Neuronal stem cell (in vitro differentiated cells): ENCODE measurements around the gene FGF22.

Source experiments
- DNase-seq: peaks from one replicate; pipeline ENCODE4 v3.0.0-alpha.2; 2013; ENCODE audit warnings: low spot score
- H2AFZ ChIP-seq: one replicate; pipeline ENCODE4 v1.6.1; 2013; ENCODE audit warnings: mild to moderate bottlenecking, low read length, inconsistent platforms
- H2AK5ac ChIP-seq: 2 replicates; pipeline ENCODE4 v1.6.1; 2013; ENCODE audit warnings: low read depth, mild to moderate bottlenecking, inconsistent platforms, low read length, moderate library complexity, mixed read lengths
- H2BK120ac ChIP-seq: 2 replicates; pipeline ENCODE4 v1.6.1; 2013; ENCODE audit warnings: low read depth, mild to moderate bottlenecking, inconsistent platforms, low read length, moderate library complexity, mixed read lengths
- H2BK12ac ChIP-seq: one replicate; pipeline ENCODE4 v1.6.1; 2013; ENCODE audit warnings: low read length, inconsistent platforms
- H2BK15ac ChIP-seq: 2 replicates; pipeline ENCODE4 v1.6.1; 2013; ENCODE audit warnings: mild to moderate bottlenecking, low read length, inconsistent platforms, mixed read lengths
- H2BK5ac ChIP-seq: one replicate; pipeline ENCODE4 v1.6.1; 2013; ENCODE audit warnings: inconsistent platforms, mild to moderate bottlenecking, low read length, moderate library complexity
- H3K14ac ChIP-seq: one replicate; pipeline ENCODE4 v1.6.1; 2013; ENCODE audit warnings: low read length, inconsistent platforms
- H3K18ac ChIP-seq: 2 replicates; pipeline ENCODE4 v1.6.1; 2013; ENCODE audit warnings: low read length, inconsistent platforms
- H3K23ac ChIP-seq: 2 replicates; pipeline ENCODE4 v1.6.1; 2013; ENCODE audit warnings: low read depth, mild to moderate bottlenecking, mixed read lengths, low read length, inconsistent platforms; ENCODE audit not compliant: poor library complexity
- H3K27ac ChIP-seq: replicated peaks from 3 replicates; pipeline ENCODE4 v1.5.1; 2013; ENCODE audit warnings: low read length, inconsistent platforms
- H3K27me3 ChIP-seq, 3 experiments: 2 replicates each; pipeline ENCODE4 v1.6.1; 2013; ENCODE audit warnings: low read length in 3 of 3, mild to moderate bottlenecking in 2 of 3, inconsistent platforms in 1 of 3, low read depth in 1 of 3, mixed read lengths in 1 of 3, moderate library complexity in 1 of 3; ENCODE audit not compliant: control insufficient read depth in 3 of 3, insufficient read depth in 3 of 3
- H3K36me3 ChIP-seq, 2 donors: replicated peaks in 1 of 2; 2 replicates each; pipeline ENCODE4 v1.6.1; 2013; ENCODE audit warnings: low read length in 2 of 2; ENCODE audit not compliant: control insufficient read depth in 2 of 2, insufficient read depth in 2 of 2
- H3K4ac ChIP-seq: 2 replicates; pipeline ENCODE4 v1.6.1; 2013; ENCODE audit warnings: inconsistent platforms, mild to moderate bottlenecking, low read length, moderate library complexity
- H3K4me1 ChIP-seq, 2 donors: 1 replicate in 1 of 2; 2 replicates in 1 of 2; pipeline ENCODE4 v1.6.1; 2013; ENCODE audit warnings: low read length in 2 of 2, low read depth in 1 of 2; ENCODE audit not compliant: control insufficient read depth in 2 of 2, insufficient read depth in 1 of 2
- H3K4me2 ChIP-seq: one replicate; pipeline ENCODE4 v1.6.1; 2013; ENCODE audit warnings: mild to moderate bottlenecking, low read length, inconsistent platforms; ENCODE audit not compliant: insufficient read depth, poor library complexity, severe bottlenecking
- H3K4me3 ChIP-seq, 2 donors: 2 replicates each; pipeline ENCODE4 v1.5.1; 2013; ENCODE audit warnings: low read length in 2 of 2, mild to moderate bottlenecking in 2 of 2, inconsistent platforms in 1 of 2, moderate library complexity in 1 of 2
- H3K79me1 ChIP-seq: one replicate; pipeline ENCODE4 v1.6.1; 2013; ENCODE audit warnings: low read depth, mild to moderate bottlenecking, inconsistent platforms, low read length, moderate library complexity
- H3K9ac ChIP-seq: one replicate; pipeline ENCODE4 v1.6.1; 2013; ENCODE audit warnings: mild to moderate bottlenecking, low read depth, low read length, inconsistent platforms; ENCODE audit not compliant: poor library complexity
- H3K9me3 ChIP-seq, 2 donors: replicated peaks in 1 of 2; 2 replicates each; pipeline versions ENCODE3 to v1.6.1; 2013; ENCODE audit warnings: low read length in 2 of 2, mild to moderate bottlenecking in 2 of 2, inconsistent platforms in 1 of 2, low read depth in 1 of 2, mixed read lengths in 1 of 2, moderate library complexity in 1 of 2; ENCODE audit not compliant: control insufficient read depth in 2 of 2, insufficient read depth in 1 of 2
- H4K8ac ChIP-seq: one replicate; pipeline ENCODE4 v1.6.1; 2013; ENCODE audit warnings: low read depth, mild to moderate bottlenecking, inconsistent platforms, low read length, moderate library complexity
- H4K91ac ChIP-seq: one replicate; pipeline ENCODE4 v1.6.1; 2013; ENCODE audit warnings: low read length, low read depth, mild to moderate bottlenecking, inconsistent platforms; ENCODE audit not compliant: poor library complexity
- WGBS, 2 donors: extraction: QIAGEN DNeasy Blood & Tissue Kit; methylation state at CpG; one replicate each; pipeline ENCODE4 v1.1.7; 2013; ENCODE audit warnings: missing lambda C conversion rate in 2 of 2, mixed read lengths in 1 of 2; ENCODE audit not compliant: insufficient read length in 2 of 2, insufficient replicate concordance in 1 of 2; ENCODE audit errors: extremely low coverage in 2 of 2; 5-methylcytosine and 5-hydroxymethylcytosine counted together

Gene FGF22

DNA sequence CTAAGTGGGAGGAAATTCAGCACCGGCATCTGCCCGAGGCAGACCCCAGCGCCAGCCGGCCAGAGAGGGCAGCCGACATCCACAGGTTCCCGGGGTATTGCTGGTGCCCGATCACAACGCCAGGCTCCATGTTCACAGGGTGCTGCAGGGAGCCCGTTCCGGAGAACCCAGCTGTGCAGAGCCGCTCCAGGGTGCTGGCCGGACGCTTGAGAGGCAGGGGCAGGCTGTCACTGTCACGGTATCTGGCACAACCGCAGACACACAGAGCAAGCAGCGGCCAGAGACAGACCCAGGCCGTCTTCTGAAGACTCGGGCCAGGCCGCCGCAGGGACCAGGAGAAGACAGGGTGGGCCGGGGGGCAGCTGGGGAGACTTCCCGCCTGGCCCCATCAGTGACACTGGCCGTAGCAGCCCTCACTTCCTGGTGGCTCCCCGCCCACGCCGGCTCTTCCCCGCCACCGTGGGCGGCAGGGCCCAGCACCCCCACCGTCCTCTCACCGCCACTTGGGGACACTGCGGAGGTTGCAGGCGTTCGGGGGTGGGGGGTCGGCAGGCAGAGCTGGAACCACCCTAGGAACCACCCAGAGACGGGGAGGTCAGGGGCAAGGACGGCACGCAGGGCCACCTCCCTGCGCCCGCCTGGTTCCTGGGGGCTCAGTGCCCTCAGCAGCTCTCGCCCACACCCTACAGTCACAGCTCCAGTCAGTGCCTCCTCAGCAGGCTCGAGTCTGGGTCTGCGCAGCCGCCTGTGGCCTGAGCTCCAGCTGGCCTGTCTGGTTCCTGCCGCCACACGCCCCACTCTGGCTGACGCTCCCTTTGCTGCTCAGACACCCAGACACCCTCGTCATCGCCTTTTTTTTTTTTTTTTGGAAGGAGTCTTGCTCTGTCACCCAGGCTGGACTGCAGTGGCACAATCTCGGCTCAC lies 19.5 kb downstream of the FGF22 start:
- Histone ChIP-seq H3K4ac (no peak overlapping the region), H2AK5ac (no peak overlapping the region), H3K4me3 (no peak overlapping the region), H2BK15ac (no peak overlapping the region), H4K8ac (no peak overlapping the region), H3K4me1 (peaks cover 12 to 13% of the 10 kb centered on the region in 2 donors), H3K27me3 (no peaks in the 10 kb centered on the region), H2AFZ (no peak overlapping the region), H3K4me2 (no peak overlapping the region), H2BK5ac (no peak overlapping the region), H3K27ac (no peak overlapping the region), H3K79me1 (peaks cover 61% of the 10 kb centered on the region), H3K23ac (peak overlapping the region; percentile 43), H2BK120ac (no peak overlapping the region), H2BK12ac (no peak overlapping the region), H3K9ac (peak overlapping the region; percentile 70), H3K36me3 (peaks cover 4 to 27% of the 10 kb centered on the region in 2 donors), H3K9me3 (peaks cover 4 to 5% of the 10 kb centered on the region in 2 donors), H4K91ac (no peak overlapping the region), H3K18ac (no peak overlapping the region), H3K14ac (no peak overlapping the region)
- no peak for DNase-seq
- no CpG with 5 or more reads among the region's 50 CpGs for WGBS, 2 donors

DNA sequence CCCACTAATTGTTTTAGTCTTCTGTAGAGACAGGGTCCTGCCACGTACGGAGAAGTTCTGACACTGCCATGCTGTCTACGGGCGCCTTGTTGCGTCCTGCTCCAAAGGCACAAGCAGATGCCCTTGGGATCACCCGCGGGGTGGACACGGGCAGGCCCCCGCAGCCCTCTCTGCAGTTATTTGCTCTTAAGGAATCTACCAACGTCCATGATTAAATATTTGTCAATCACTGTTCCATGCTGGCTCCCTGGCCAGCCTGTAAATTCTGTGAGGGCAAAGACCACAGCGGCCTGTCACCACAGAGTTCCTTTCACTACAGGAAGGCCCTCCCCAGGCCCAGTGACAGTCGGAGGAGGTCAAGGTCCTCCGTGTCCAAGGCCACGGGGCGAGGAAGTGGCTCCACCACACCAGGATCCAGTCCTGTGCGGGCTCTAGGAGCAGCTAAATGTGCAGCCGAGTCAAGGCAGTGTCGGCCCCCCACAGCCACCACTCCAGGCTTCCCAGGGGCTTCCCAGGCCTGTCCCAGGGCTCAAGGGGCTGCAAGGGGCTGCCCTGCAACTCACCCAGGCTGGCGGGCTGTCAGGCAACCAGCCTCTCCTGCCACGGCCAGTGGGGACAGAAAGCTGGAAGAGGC lies 21.2 kb downstream of the FGF22 start:
- Histone ChIP-seq H3K4me1 (peaks cover 14 to 16% of the 10 kb centered on the region in 2 donors), H3K9ac (peak overlapping the region; percentile 87), H3K9me3 (peaks cover 5 to 6% of the 10 kb centered on the region in 2 donors), H2BK120ac (no peak overlapping the region), H3K14ac (no peak overlapping the region), H3K4me3 (peak overlapping the region in 1 of 2 donors; percentile 71), H2AFZ (no peak overlapping the region), H2BK12ac (no peak overlapping the region), H3K36me3 (peaks cover 3 to 16% of the 10 kb centered on the region in 2 donors), H3K27ac (no peak overlapping the region), H2BK15ac (no peak overlapping the region), H3K79me1 (peaks cover 55% of the 10 kb centered on the region), H3K27me3 (peaks cover 0 to 2% (median 0%) of the 10 kb centered on the region in 3 experiments), H3K4me2 (no peak overlapping the region), H2BK5ac (peak overlapping the region; percentile 54), H2AK5ac (no peak overlapping the region), H3K23ac (no peak overlapping the region), H4K8ac (no peak overlapping the region), H3K18ac (no peak overlapping the region), H4K91ac (no peak overlapping the region), H3K4ac (peak overlapping the region; percentile 10)
- DNase-seq, result no peak
- no CpG with 5 or more reads among the region's 20 CpGs for WGBS, 2 donors

DNA sequence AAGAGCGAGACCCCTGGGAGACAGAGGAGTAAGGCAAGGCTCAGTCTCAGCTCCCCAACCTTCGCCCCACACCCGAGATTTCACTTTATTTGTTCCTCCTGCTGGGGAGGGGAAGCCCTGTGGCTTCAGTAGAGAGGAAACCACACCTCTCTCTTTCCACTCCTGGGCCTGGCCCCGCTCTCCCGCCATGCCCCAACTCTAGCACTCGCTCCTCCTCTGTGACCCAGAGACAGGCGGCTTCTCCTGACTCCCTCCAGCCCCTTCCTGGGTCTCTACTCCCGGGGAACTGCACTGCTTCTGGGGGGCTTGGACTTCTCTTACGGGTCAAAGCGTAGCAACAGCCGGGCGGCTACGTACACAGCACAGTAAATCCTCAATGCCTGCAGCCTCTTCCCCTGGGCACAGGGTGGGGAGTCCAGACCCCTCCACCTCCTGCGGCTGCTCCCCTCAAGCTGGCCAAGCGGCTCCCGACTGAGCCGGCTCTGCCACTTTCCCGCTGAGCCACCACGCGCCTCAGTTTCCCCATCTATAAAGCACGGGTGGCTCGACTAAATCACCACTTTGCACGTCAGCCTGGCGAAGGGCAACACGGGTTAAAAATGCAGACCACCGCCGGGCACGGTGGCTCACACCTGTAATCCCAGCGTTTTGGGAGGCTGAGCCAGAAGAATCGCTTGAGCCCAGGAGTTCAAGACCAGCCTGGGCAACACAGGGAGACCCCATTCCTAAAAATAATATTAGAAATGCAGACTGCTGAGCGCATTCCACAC lies 21.9 kb downstream of the FGF22 start:
- Histone ChIP-seq H3K4ac (no peak overlapping the region), H2AK5ac (peak overlapping the region; percentile 87), H2BK120ac (no peak overlapping the region), H2BK15ac (no peak overlapping the region), H3K4me2 (peak overlapping the region; percentile 92), H3K27me3 (peaks cover 0 to 2% (median 0%) of the 10 kb centered on the region in 3 experiments), H3K18ac (no peak overlapping the region), H4K91ac (no peak overlapping the region), H4K8ac (no peak overlapping the region), H3K9me3 (peaks cover 5 to 6% of the 10 kb centered on the region in 2 donors), H3K14ac (no peak overlapping the region), H3K9ac (peak overlapping the region; percentile 87), H2AFZ (no peak overlapping the region), H3K4me3 (peak overlapping the region; percentile 71 to 95), H2BK5ac (peak overlapping the region; percentile 54), H3K79me1 (peaks cover 53% of the 10 kb centered on the region), H3K23ac (peak overlapping the region; percentile 58), H3K36me3 (peaks cover 3 to 13% of the 10 kb centered on the region in 2 donors), H3K27ac (no peak overlapping the region), H3K4me1 (peaks cover 14 to 16% of the 10 kb centered on the region in 2 donors), H2BK12ac (no peak overlapping the region)
- WGBS, 2 donors, result no CpG with 5 or more reads among the region's 31 CpGs
- no peak for DNase-seq
